A549 (cell line): ENCODE measurements around the gene PLIN3. TPM values are rescaled to one million over a fixed set of nuclear protein-coding genes. Genes with fewer than 3 reads are reported as not detected.

Experiments
- ATAC-seq, 2 experiments: fragments of 200-7000 bp in 1 of 2; fragments of >200 bp in 1 of 2; cut with Nextera tagmentation in 1 of 2; cut with Tn5 transposase in 1 of 2; 3 replicates each; pipeline versions ENCODE4 v1.8.0 to v1.9.1; 2018 to 2020; ENCODE audit warnings: mild to moderate bottlenecking in 1 of 2, moderate library complexity in 1 of 2
- CTCF ChIA-PET: fragments of 300-600 bp; sonication (Branson Sonifier 250); formaldehyde crosslinking; extraction: SDS; loops from one replicate; lab custom pipeline; 2021; ENCODE audit warnings: antibody characterized with exemption, inconsistent platforms; lab: Yijun Ruan, JAX
- POLR2A ChIA-PET: fragments of 350-600 bp; formaldehyde crosslinking; extraction: SDS; loops from one replicate; lab custom pipeline; 2021; ENCODE audit warnings: antibody characterized with exemption, inconsistent platforms; lab: Yijun Ruan, JAX
- DNase-seq, 2 experiments: peaks; one replicate each; pipeline versions ENCODE4 v3.0.0 to v3.0.0-alpha.2; 2011 to 2016; ENCODE audit warnings: low read depth in 1 of 2, low spot score in 1 of 2
- FAIRE-seq: peaks from 2 replicates; lab custom pipeline; 2011; peaks lifted over from hg19 to GRCh38; lab: Jason Lieb, UNC
- H3K27ac ChIP-seq, 2 experiments: fragments of >200 bp; sonication (Bioruptor Twin); formaldehyde crosslinking; 3 replicates each; pipeline ENCODE4 v1.5.1; 2016 to 2017
- H3K4me1 ChIP-seq: fragments of >200 bp; sonication (Bioruptor Twin); formaldehyde crosslinking; 3 replicates; pipeline ENCODE4 v1.6.1; 2016
- H3K4me2 ChIP-seq: fragments of >200 bp; sonication (Bioruptor Twin); formaldehyde crosslinking; 3 replicates; pipeline ENCODE4 v1.6.1; 2016
- H3K4me3 ChIP-seq: fragments of >200 bp; sonication (Bioruptor Twin); formaldehyde crosslinking; 3 replicates; pipeline ENCODE4 v1.5.1; 2016
- H3K9me3 ChIP-seq: fragments of >200 bp; sonication (Bioruptor Twin); formaldehyde crosslinking; 3 replicates; pipeline ENCODE4 v1.6.1; 2016
- BHLHE40 ChIP-seq: IDR thresholded peaks from 2 replicates; pipeline ENCODE4 v1.6.1; 2012; ENCODE audit warnings: low read depth, low read length, inconsistent platforms
- CBX2 ChIP-seq: fragments of 200-600 bp; sonication (generic); IDR thresholded peaks from 2 replicates; pipeline ENCODE4 v1.6.1; 2016; ENCODE audit warnings: low read depth, mild to moderate bottlenecking, borderline replicate concordance
- CBX8 ChIP-seq: fragments of 200-600 bp; sonication (generic); IDR thresholded peaks from 2 replicates; pipeline ENCODE4 v1.6.1; 2016
- CEBPB ChIP-seq, 2 experiments: fragments of >200 bp in 1 of 2; sonication (Bioruptor Twin) in 1 of 2; formaldehyde crosslinking in 1 of 2; IDR thresholded peaks; 2 replicates each; pipeline ENCODE4 v1.6.1; 2012 to 2016
- E2F6 ChIP-seq: IDR thresholded peaks from 2 replicates; pipeline ENCODE4 v1.6.1; 2012; ENCODE audit warnings: low read depth, borderline replicate concordance
- EHF ChIP-seq: fragments of 250-450 bp; sonication (Bioruptor Pico); IDR thresholded peaks from 2 replicates; pipeline ENCODE4 v1.5.0; 2020; ENCODE audit warnings: mild to moderate bottlenecking
- EP300 ChIP-seq, 2 experiments: fragments of >200 bp; sonication (Bioruptor Twin); formaldehyde crosslinking; IDR thresholded peaks; 2 replicates in 1 of 2; 3 replicates in 1 of 2; pipeline ENCODE4 v1.6.1; 2016 to 2017
- FOSB ChIP-seq: fragments of 250-450 bp; sonication (Bioruptor Pico); IDR thresholded peaks from 2 replicates; pipeline ENCODE4 v1.5.0; 2020; ENCODE audit warnings: mild to moderate bottlenecking, moderate library complexity
- FOSL2 ChIP-seq, 2 experiments: fragments of 450-650 bp in 1 of 2; fragments of >200 bp in 1 of 2; sonication (Bioruptor Twin) in 1 of 2; formaldehyde crosslinking; IDR thresholded peaks; 2 replicates each; pipeline versions ENCODE4 v1.5.0 to v1.6.1; 2016 to 2020; ENCODE audit warnings: mild to moderate bottlenecking in 1 of 2, moderate library complexity in 1 of 2
- GATA3 ChIP-seq: IDR thresholded peaks from 2 replicates; pipeline ENCODE4 v1.6.1; 2012; ENCODE audit warnings: borderline replicate concordance
- HEYL ChIP-seq: fragments of 250-450 bp; sonication (Bioruptor Pico); IDR thresholded peaks from 2 replicates; pipeline ENCODE4 v1.8.0; 2021; ENCODE audit warnings: mild to moderate bottlenecking, moderate library complexity
- HOXB13 ChIP-seq: fragments of 250-450 bp; sonication (Bioruptor Pico); IDR thresholded peaks from 2 replicates; pipeline ENCODE4 v1.5.0; 2020; ENCODE audit warnings: low read depth, mild to moderate bottlenecking, moderate library complexity
- JUN ChIP-seq, 2 experiments: fragments of >200 bp; sonication (Bioruptor Twin); formaldehyde crosslinking; IDR thresholded peaks; 2 replicates in 1 of 2; 3 replicates in 1 of 2; pipeline ENCODE4 v1.6.1; 2016 to 2017
- JUNB ChIP-seq: fragments of >200 bp; sonication (Bioruptor Twin); formaldehyde crosslinking; IDR thresholded peaks from 2 replicates; pipeline ENCODE4 v1.6.1; 2016
- KDM1A ChIP-seq: fragments of 200-600 bp; sonication (generic); IDR thresholded peaks from 2 replicates; pipeline ENCODE4 v1.6.1; 2016; ENCODE audit warnings: low read depth, mild to moderate bottlenecking
- KDM5A ChIP-seq: fragments of 200-600 bp; sonication (generic); IDR thresholded peaks from 2 replicates; pipeline ENCODE4 v1.6.1; 2016; ENCODE audit warnings: antibody characterized with exemption, mild to moderate bottlenecking
- MYC ChIP-seq: IDR thresholded peaks from 2 replicates; pipeline ENCODE4 v1.6.1; 2012; ENCODE audit warnings: mild to moderate bottlenecking, inconsistent platforms, low read length, improper control_type of control experiment, borderline replicate concordance
- NFE2L2 ChIP-seq: fragments of 150-350 bp; conservative IDR thresholded peaks from 2 replicates; pipeline ENCODE4 v1.6.1; 2014; ENCODE audit warnings: low read length
- NPAS2 ChIP-seq: fragments of 250-450 bp; sonication (Bioruptor Pico); IDR thresholded peaks from 2 replicates; pipeline ENCODE4 v1.8.0; 2022; ENCODE audit warnings: mild to moderate bottlenecking, moderate library complexity, borderline replicate concordance
- NR3C1 ChIP-seq: fragments of >200 bp; sonication (Bioruptor Twin); formaldehyde crosslinking; IDR thresholded peaks from 3 replicates; pipeline ENCODE4 v1.6.1; 2017
- PBX3 ChIP-seq: IDR thresholded peaks from 2 replicates; pipeline ENCODE4 v1.6.1; 2012
- POLR2A ChIP-seq: IDR thresholded peaks from 2 replicates; pipeline ENCODE4 v1.6.1; 2012; ENCODE audit warnings: mild to moderate bottlenecking, low read length
- RAD21 ChIP-seq, 2 experiments: fragments of >200 bp in 1 of 2; sonication (Bioruptor Twin) in 1 of 2; formaldehyde crosslinking in 1 of 2; IDR thresholded peaks in 1 of 2; conservative IDR thresholded peaks in 1 of 2; 2 replicates in 1 of 2; 3 replicates in 1 of 2; pipeline ENCODE4 v1.6.1; 2012 to 2018; ENCODE audit warnings: inconsistent platforms in 1 of 2
- RCOR1 ChIP-seq: fragments of 150-350 bp; IDR thresholded peaks from 2 replicates; pipeline ENCODE4 v1.6.1; 2014; ENCODE audit warnings: antibody characterized with exemption, low read length, low read depth
- RFX5 ChIP-seq: fragments of 450-650 bp; IDR thresholded peaks from 2 replicates; pipeline ENCODE4 v1.7.1; 2014; ENCODE audit warnings: antibody characterized with exemption, mild to moderate bottlenecking, moderate library complexity
- RNF2 ChIP-seq: fragments of 200-600 bp; sonication (generic); IDR thresholded peaks from 2 replicates; pipeline ENCODE4 v1.6.1; 2016; ENCODE audit warnings: low read depth, mild to moderate bottlenecking, antibody characterized with exemption, moderate library complexity, borderline replicate concordance
- SREBF2 ChIP-seq: fragments of 450-650 bp; IDR thresholded peaks from 2 replicates; pipeline ENCODE4 v1.6.1; 2014; ENCODE audit warnings: mild to moderate bottlenecking, moderate library complexity
- TFCP2L1 ChIP-seq: fragments of 250-450 bp; sonication (Bioruptor Pico); IDR thresholded peaks from 2 replicates; pipeline ENCODE4 v1.5.0; 2021; ENCODE audit warnings: mild to moderate bottlenecking
- ZC3H11A ChIP-seq: fragments of 450-650 bp; IDR thresholded peaks from 2 replicates; pipeline ENCODE4 v1.6.1; 2014; ENCODE audit warnings: antibody characterized with exemption, mild to moderate bottlenecking
- ZFP36 ChIP-seq: fragments of 450-650 bp; IDR thresholded peaks from 2 replicates; pipeline ENCODE4 v1.6.1; 2014; ENCODE audit warnings: borderline replicate concordance; ENCODE audit not compliant: partially characterized antibody
- ZNF302 ChIP-seq: fragments of 250-450 bp; sonication (Bioruptor Pico); IDR thresholded peaks from 2 replicates; pipeline ENCODE4 v1.9.0; 2021; ENCODE audit warnings: inconsistent platforms, mild to moderate bottlenecking, moderate library complexity
- ZSCAN20 ChIP-seq: fragments of 250-450 bp; sonication (Bioruptor Pico); IDR thresholded peaks from 2 replicates; pipeline ENCODE4 v1.8.0; 2022; ENCODE audit warnings: mild to moderate bottlenecking, moderate library complexity
- WGBS: methylation state at CpG from one replicate; pipeline ENCODE4 v1.1.6; 2017; ENCODE audit errors: missing lambda C conversion rate; 5-methylcytosine and 5-hydroxymethylcytosine counted together
- polyA plus RNA-seq, 4 experiments: library from polyadenylated mRNA; depleted of rRNA in 3 of 4; stranded (reverse); fragments of >200 nt; fragmentation: RNase III in 1 of 4; extraction: RNeasy Plus Mini Kit Qiagen cat#74134 plus additional on column Dnase treatment in 1 of 4; gene quantifications; 2 replicates in 3 of 4; 3 replicates in 1 of 4; pipeline ENCODE4 v1.2.3, GENCODE V29; 2011 to 2017
- TF ChIP-seq, protein P1 (sequence below): fragments of 450-650 bp; IDR thresholded peaks from 2 replicates; pipeline ENCODE4 v1.6.1; 2014; ENCODE audit warnings: antibody characterized with exemption
- TF ChIP-seq, protein P2 (sequence below): IDR thresholded peaks from 2 replicates; pipeline ENCODE4 v1.6.1; 2012
- TF ChIP-seq, protein P3 (sequence below): fragments of >200 bp; sonication (Bioruptor Twin); formaldehyde crosslinking; IDR thresholded peaks from 2 replicates; pipeline ENCODE4 v1.6.1; 2016
- TF ChIP-seq, protein P4 (sequence below): fragments of 200-600 bp; sonication (generic); IDR thresholded peaks from 2 replicates; pipeline ENCODE4 v1.6.1; 2016; ENCODE audit warnings: antibody characterized with exemption, mild to moderate bottlenecking, moderate library complexity

The PLIN3 gene
- polyA plus RNA-seq, 2 of the 4 experiments (the other 2 are of a cell fraction) = 30.1 to 84.3 TPM

GRCh38 chr19:4791183-4792018 lies 76.1 kb downstream of the PLIN3 start, which contains the start of gene FEM1A:
FEM1A (plus strand) TSS chr19:4791734; CDS start chr19:4791855, 121 bp downstream.
- POLR2A ChIA-PET = interaction anchor here (0.6 to 1.6 kb wide), 6 partner anchors 9 to 216 kb away, joined by 3 to 9 read pairs (median 7); partner anchors contain the start of gene DPP9
- no peaks in the 10 kb centered on the region for H3K9me3 ChIP-seq
- H3K4me2 ChIP-seq = peak within 1 kb of the TSS; percentile 89
- H3K27ac ChIP-seq = peak within 1 kb of the TSS; percentile 91 to 98
- peak; percentile 99 for ATAC-seq
- CTCF ChIA-PET = interaction anchor here (0.6 to 7.7 kb wide), 35 partner anchors 9 to 258 kb away, joined by 3 to 222 read pairs (median 4); partner anchors contain the start of genes DPP9 and PLIN3
- peak; percentile 91 to 100 for DNase-seq
- 0 out of 3 replicates have a peak, but pooled peaks cover 3% of the 10 kb centered on the region for H3K4me1 ChIP-seq
- under 1% methylated on average over 29 of the region's 80 CpGs for WGBS
- H3K4me3 ChIP-seq = peak within 1 kb of the TSS; percentile 93
- FAIRE-seq = no peak
- TF ChIP-seq RAD21 (conservative IDR thresholded peaks at IDR 0.05 in 1 of 2, IDR thresholded peaks at IDR 0.05 in 1 of 2) (peak; percentile 76 to 80), BHLHE40 (no peak), ZSCAN20 (CRISPR knock-in tag) (0 out of 2 replicates have a peak, but pooled peaks have one; percentile 42), EP300 (IDR thresholded peaks at IDR 0.05) (no peak), CBX2 (no peak), NPAS2 (CRISPR knock-in tag) (no peak), HOXB13 (CRISPR knock-in tag) (no peak), RCOR1 (no peak), RFX5 (no peak), FOSL2 (IDR thresholded peaks at IDR 0.05) (no peak), FOSL2 (CRISPR knock-in tag; IDR thresholded peaks at IDR 0.05) (no peak), SREBF2 (no peak), PBX3 (no peak), E2F6 (no peak), CEBPB (IDR thresholded peaks at IDR 0.05) (no peak), JUNB (no peak), KDM1A (no peak), NFE2L2 (no peak), TFCP2L1 (CRISPR knock-in tag) (no peak), MYC (0 out of 2 replicates have a peak, but pooled peaks have one; percentile 50), ZC3H11A (no peak), FOSB (no peak), GATA3 (no peak), NR3C1 (no peak), JUN (IDR thresholded peaks at IDR 0.05) (peak; percentile 52 to 85; a peak in 4 of 5 replicates), ZFP36 (no peak), EHF (CRISPR knock-in tag) (no peak), POLR2A (peak; percentile 64), RNF2 (no peak), ZNF302 (CRISPR knock-in tag) (no peak), KDM5A (peak; percentile 97), CBX8 (no peak), HEYL (CRISPR knock-in tag) (no peak)
- TF ChIP-seq, protein P1, sequence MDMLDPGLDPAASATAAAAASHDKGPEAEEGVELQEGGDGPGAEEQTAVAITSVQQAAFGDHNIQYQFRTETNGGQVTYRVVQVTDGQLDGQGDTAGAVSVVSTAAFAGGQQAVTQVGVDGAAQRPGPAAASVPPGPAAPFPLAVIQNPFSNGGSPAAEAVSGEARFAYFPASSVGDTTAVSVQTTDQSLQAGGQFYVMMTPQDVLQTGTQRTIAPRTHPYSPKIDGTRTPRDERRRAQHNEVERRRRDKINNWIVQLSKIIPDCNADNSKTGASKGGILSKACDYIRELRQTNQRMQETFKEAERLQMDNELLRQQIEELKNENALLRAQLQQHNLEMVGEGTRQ = peak; percentile 73
- TF ChIP-seq, protein P2, sequence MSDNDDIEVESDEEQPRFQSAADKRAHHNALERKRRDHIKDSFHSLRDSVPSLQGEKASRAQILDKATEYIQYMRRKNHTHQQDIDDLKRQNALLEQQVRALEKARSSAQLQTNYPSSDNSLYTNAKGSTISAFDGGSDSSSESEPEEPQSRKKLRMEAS = peak; percentile 20; the same call in 1 of the 2 replicates
- TF ChIP-seq, protein P3, sequence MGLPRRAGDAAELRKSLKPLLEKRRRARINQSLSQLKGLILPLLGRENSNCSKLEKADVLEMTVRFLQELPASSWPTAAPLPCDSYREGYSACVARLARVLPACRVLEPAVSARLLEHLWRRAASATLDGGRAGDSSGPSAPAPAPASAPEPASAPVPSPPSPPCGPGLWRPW = no peak
- TF ChIP-seq, protein P4, sequence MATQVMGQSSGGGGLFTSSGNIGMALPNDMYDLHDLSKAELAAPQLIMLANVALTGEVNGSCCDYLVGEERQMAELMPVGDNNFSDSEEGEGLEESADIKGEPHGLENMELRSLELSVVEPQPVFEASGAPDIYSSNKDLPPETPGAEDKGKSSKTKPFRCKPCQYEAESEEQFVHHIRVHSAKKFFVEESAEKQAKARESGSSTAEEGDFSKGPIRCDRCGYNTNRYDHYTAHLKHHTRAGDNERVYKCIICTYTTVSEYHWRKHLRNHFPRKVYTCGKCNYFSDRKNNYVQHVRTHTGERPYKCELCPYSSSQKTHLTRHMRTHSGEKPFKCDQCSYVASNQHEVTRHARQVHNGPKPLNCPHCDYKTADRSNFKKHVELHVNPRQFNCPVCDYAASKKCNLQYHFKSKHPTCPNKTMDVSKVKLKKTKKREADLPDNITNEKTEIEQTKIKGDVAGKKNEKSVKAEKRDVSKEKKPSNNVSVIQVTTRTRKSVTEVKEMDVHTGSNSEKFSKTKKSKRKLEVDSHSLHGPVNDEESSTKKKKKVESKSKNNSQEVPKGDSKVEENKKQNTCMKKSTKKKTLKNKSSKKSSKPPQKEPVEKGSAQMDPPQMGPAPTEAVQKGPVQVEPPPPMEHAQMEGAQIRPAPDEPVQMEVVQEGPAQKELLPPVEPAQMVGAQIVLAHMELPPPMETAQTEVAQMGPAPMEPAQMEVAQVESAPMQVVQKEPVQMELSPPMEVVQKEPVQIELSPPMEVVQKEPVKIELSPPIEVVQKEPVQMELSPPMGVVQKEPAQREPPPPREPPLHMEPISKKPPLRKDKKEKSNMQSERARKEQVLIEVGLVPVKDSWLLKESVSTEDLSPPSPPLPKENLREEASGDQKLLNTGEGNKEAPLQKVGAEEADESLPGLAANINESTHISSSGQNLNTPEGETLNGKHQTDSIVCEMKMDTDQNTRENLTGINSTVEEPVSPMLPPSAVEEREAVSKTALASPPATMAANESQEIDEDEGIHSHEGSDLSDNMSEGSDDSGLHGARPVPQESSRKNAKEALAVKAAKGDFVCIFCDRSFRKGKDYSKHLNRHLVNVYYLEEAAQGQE = no peak
